ENCODE data around the gene VEZT. TPM values are rescaled to one million over a fixed set of nuclear protein-coding genes. Genes with fewer than 3 reads are reported as not detected.

The VEZT gene
- total and polyA plus RNA-seq, 9 of the 15 experiments (the other 6 are each of a cell fraction or from before 2014, with no cell fraction given): 16.1 to 61.5 (median 32.6) TPM

GRCh38 chr12:95185854-95186253 lies 31.8 kb upstream of the VEZT start:
- no peak overlapping the region for H3K9ac ChIP-seq (ENCODE audit: insufficient read depth in 1 of 2, low read depth in 2 of 2, low read length in 2 of 2)
- no peak for DNase-seq (ENCODE audit: extremely low read depth in 1 of 4, low spot score in 3 of 4)
- BruUV-seq (replicated peaks): no TSS peak
- H2AFZ ChIP-seq (ENCODE audit: low read depth, low read length): no peak overlapping the region
- no peaks in the 10 kb centered on the region for H3K9me3 ChIP-seq (replicated peaks; ENCODE audit: control insufficient read depth, insufficient read depth, low read depth, low read length)
- H3K4me3 ChIP-seq: no peak overlapping the region
- no peaks in the 10 kb centered on the region for H3K79me2 ChIP-seq (ENCODE audit: control insufficient read depth, insufficient read depth, low read length)
- no peaks in the 10 kb centered on the region for H3K27me3 ChIP-seq (ENCODE audit: control insufficient read depth in 2 of 2, insufficient read depth in 2 of 2, low read length in 2 of 2)
- intact Hi-C loops (cut with micrococcal nuclease) (no loop called here), in situ Hi-C loops (cut with MboI) (no loop called here)
- no peaks in the 10 kb centered on the region for H4K20me1 ChIP-seq (replicated peaks; ENCODE audit: control insufficient read depth, insufficient read depth, low read length)
- H3K36me3 ChIP-seq (ENCODE audit: control insufficient read depth, insufficient read depth, low read length): no peaks in the 10 kb centered on the region
- CTCF ChIA-PET (ENCODE audit: low intra/inter-chr PET ratio): interaction anchor here (0.7 kb wide), 1 partner anchor 17 kb away, joined by 4 read pairs; no protein-coding TSS in a partner anchor
- no peak for FAIRE-seq
- H3K9me1 ChIP-seq (ENCODE audit: control insufficient read depth, insufficient read depth, low read length): no peaks in the 10 kb centered on the region
- peaks cover 17 to 33% of the 10 kb centered on the region in 2 experiments; a peak in 4 of 5 replicates for H3K4me1 ChIP-seq (replicated peaks in 1 of 2; ENCODE audit: control insufficient read depth in 2 of 2, insufficient read depth in 2 of 2, low read length in 2 of 2)
- POLR2A ChIA-PET: no interaction called here
- no peak overlapping the region for H3K4me2 ChIP-seq (ENCODE audit: insufficient read depth, low read length)
- ATAC-seq: no peak
- TF ChIP-seq MBD2 (IDR thresholded peaks at IDR 0.05; ENCODE audit: borderline replicate concordance, low read depth) (no peak), CBX5 (IDR thresholded peaks at IDR 0.05; ENCODE audit: borderline replicate concordance, low read depth) (no peak), YBX1 (IDR thresholded peaks at IDR 0.05) (no peak), ZNF280A (IDR thresholded peaks at IDR 0.05; ENCODE audit: low read depth, partially characterized antibody) (no peak)
- H3K27ac ChIP-seq (ENCODE audit: extremely low read depth, low read depth, low read length): no peak overlapping the region

All from K562 (cell line).